ENCODE results near the gene FAT1.

DNA sequence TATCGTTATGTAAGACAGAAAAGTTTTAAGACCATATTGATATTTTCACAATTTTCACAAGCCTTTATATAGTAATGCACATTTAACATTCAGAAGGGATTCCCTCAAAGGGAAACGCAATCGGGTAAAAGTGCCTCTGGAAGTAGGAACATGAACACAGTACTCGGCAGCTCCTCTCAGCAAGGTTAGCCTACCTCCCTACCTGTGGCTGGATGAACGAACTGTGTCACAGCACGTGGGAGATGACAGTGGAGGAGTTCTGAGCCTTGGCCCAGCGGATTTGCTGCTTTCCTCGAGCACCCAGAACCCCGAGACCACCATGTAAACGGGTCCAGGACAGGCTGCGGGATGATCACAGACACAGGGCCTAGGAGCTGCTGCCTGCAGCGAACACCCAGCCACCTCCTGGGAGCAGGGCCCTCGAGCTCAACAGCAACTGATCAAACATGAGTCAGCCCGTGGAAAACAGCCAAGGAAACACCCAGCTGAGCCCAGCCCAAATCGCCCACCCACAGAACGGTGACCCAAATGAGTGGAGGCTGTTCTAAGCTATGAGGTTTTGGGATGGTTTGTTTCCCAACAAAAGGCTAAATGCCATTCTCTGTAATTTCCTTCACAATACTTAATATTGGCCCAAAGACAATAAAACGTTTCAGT is 30.4 kb downstream of the FAT1 start:
- TF ChIP-seq, protein P1, sequence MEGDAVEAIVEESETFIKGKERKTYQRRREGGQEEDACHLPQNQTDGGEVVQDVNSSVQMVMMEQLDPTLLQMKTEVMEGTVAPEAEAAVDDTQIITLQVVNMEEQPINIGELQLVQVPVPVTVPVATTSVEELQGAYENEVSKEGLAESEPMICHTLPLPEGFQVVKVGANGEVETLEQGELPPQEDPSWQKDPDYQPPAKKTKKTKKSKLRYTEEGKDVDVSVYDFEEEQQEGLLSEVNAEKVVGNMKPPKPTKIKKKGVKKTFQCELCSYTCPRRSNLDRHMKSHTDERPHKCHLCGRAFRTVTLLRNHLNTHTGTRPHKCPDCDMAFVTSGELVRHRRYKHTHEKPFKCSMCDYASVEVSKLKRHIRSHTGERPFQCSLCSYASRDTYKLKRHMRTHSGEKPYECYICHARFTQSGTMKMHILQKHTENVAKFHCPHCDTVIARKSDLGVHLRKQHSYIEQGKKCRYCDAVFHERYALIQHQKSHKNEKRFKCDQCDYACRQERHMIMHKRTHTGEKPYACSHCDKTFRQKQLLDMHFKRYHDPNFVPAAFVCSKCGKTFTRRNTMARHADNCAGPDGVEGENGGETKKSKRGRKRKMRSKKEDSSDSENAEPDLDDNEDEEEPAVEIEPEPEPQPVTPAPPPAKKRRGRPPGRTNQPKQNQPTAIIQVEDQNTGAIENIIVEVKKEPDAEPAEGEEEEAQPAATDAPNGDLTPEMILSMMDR (IDR thresholded peaks at IDR 0.05), result no peak
- TF ChIP-seq EZH2 (IDR thresholded peaks at IDR 0.05; ENCODE audit: borderline replicate concordance, insufficient read depth, low read depth, low read length, poor library complexity, severe bottlenecking), result no peak
